NK-92 (cell line): ENCODE results near the gene MRPL36.

Experiments used
- DNase-seq: peaks from one replicate; lab custom pipeline; 2025; ENCODE audit not compliant: unreplicated experiment; lab: John Stamatoyannopoulos, UW

The MRPL36 gene

DNA sequence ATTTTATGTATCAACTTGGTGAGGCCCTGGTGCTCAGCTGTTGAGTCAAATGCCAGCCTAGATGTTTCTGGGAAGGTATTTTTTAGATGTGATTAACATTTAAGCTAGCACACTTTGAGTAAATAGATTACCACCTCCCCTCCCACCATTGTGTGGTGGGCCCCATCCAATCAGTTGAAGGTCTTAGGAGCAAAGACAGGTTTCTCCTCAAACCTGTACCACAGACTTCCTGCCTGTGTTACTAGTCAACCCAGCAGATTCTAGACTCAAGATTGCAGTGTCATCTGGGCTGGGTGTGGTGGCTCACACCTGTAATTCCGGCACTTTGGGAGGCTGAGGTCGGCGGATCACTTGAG lies 33.8 kb downstream of the MRPL36 start:
- no peak for DNase-seq

DNA sequence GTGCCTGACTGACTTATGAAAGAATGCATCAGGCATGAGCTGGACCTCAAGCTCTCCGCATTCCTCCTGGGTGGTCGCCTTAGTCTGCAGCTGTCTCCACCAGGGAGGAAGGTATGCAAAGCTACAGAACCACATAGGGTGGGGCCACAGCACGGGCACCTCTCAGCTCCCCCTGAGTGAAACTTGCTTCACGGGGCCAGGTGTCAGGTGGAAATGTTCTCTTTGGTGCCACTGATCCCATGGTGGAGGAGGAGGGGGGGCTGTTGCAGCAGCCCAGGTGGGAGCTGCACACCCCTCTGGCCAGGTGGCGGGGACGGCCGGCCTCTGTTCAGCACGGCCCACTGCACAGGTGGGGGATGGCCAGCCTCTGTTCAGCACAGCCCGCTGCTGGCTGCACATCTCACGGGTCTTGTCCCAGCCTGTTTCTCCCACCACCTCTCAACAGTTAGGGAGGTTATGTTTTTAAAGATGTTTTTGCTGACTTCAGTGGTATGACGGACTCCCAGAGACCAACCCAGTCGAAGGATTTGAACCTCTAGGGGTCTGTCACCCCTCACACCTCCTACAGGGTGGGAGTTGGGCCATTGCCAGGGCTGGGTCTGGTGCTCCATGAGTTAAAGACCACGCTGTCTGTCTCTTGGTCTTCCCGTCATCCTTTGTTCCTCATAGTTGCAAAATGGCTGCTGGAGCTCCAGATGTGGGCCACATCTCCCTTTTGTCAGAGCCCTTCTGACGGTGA lies 34.3 kb downstream of the MRPL36 start:
- DNase-seq = no peak

DNA sequence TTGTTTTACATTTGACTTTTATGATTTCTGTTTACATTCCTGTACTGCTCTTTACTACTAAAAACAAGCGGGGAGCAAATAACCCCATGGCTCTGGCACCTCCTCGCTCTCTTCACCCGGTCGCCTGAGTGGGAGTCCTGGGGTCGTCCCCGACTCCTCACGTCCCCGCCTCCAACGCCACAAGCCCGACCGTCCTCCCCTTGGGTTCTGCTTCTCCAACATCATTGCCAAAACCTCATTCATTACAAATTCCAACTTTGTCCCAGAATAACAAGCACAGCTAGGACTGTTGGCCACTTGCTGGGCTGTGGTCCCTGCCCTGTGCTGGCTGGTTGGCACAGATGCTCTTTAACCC lies 35.1 kb downstream of the MRPL36 start:
- no peak for DNase-seq

DNA sequence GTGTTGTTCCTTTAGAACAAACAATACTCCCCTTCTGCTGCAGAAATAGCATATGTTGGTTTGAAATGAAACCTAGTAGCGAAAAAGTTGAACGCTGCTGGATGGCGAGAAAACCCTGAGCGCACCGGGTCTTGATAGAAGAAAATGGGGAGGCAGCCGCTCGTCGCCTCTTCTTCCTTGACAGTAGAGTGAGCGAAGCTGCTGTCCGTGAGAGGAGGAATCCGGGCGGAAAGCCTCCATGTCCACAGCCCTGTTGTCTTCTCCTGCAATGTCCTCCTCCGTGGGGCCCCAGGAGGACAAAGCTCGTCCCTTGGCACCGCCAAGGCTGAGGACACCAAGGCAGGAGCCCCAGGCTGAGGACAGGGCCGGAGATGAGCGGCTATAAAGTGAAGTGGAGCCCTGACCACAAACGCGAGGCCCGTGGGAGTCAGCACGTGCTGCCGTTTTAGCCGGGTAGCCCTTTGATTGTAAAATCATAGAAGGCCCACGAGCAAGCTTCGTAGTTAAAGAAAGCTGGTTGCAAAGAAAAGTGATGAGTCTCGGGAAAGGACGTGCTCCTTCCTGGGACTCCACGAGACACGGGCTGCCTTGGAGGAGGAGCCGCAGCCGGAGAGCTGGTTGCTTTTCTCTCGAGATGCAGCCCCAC lies 35.6 kb downstream of the MRPL36 start:
- no peak for DNase-seq

DNA sequence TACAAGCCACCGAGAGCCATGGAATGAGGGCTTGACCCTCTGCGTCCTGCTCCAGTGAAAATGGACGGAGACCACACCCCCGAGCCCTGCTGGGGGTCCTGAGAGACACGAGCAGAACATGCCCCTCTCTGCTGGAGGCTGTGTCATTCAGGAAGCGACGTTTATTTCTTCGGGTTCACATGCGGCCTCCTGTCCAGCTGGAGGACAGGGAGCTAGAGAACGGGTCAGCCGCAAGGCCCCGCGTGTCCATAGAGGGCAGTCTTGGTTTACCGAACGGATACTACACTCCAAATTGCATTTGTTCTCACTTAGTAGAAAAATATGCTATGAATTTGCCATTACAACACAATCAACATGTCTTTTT lies 36.1 kb downstream of the MRPL36 start:
- DNase-seq = no peak

DNA sequence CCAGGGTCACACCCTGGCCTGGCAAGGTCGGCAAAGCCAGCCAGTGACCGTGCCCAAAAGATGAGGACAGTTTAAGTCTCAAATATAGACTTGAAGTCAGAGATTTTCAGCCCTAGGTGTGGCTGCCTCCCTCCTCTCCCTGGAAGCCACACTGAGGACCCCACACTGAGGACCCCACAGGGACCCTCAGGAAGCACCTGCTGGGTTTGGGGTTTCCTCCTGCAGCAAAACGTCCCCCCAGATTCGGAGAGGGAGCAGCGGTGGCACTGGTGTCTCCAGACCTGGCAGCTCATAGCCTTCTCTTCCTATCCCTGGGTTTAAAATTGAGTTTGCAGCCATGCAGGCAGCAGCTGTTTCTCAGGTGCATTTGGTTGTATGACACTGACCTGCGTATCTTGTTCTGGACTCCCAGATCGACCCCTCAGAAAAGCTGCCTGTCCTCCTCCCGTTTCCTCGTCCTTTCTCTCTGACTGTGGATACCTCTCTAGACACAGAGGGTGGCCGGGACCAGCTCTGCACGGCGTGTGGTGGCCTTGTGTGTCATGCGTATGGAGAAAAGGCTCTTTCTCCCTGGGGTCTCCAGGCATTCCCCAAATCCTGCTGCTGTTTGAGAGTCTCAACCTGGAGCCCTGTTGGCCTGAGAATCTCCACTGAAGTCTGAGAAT lies 36.6 kb downstream of the MRPL36 start:
- DNase-seq = no peak

DNA sequence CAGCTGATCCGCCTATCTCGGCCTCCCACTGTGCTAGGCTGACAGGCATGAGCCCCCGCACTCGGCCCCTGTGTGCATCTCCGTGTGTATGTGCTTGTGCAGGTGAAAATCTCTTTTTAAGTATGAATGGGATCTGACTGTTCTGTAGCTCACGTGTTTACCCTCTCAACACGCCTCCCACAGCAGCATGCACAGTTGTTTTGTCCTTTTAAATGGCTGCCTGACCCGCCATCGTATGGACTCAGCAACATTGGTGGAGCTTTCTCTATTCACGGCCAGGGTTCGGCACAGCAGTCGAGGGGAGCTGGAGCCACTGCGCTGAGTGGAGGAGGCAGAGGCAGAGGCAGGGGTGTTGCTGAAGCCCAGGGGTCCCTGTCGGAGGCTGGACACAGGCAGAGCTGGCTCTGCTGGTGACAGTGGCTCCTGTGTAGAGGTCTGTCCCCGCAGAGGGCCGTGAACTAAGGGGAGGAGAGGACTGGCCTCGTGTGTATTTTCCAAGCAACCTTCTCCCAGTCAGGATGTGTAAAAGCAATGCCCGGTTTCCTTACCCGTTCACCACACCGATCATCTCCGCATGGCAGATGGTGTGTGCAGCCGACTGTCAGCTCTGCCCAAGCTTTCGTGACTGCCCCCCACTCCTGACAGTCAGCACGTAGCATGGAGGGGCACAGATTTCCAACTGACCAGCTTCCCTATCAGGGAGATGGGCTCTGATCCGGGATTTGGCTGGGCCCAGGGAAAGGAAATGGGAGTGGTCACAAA lies 37.3 kb downstream of the MRPL36 start:
- no peak for DNase-seq

DNA sequence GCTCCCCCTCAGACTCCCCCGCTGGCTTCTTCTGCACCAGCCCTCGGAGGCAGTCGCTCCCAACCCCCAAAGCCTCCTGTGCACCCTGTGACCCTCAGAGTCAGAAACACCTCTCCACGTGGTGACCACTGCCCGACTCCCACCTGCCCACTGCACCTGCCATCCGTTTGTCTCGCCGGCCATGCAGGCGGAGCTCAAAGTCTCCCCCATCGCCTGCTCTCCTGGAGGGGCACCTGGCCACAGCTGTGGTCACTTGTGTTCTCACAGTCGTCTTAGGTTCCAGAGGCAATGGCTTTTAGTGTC lies 38.2 kb downstream of the MRPL36 start:
- DNase-seq = no peak

DNA sequence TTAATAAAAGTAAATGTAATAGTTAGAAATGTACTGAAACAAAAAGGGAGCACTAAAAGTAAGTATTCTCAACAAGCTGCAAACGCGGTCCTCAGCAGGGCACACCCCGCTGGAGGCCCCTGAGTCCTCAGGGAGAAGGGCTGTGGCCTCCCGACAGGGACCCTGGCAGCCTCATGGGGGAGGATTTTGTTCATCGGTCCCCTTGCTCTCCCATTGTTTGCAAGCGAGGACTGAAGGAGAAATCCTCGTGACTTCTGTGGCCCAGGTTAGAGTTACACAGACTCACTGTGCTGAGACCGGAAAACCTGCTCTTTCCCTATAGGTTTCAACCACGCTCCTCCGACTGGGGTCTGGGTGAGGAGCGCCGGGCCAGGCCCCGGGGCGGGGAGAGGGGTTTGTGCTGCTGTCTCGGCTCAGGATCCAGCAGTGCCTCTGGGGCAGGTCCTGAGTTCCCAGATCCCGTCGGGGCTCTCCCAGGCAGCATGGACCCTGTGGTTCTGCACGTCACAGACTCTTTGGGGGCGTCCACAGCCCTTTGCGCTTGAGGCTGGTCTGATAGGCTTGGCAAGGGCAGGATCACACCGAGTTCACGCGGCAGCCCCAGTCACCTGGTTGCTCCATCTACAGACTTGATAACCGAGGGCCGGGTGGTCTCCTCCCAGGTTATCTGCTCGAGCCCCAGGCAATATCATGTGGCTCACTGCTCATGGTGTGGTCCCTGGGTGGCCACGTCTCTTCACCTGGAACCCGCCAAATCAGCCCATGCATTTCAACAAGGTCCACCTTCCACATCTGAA lies 38.8 kb downstream of the MRPL36 start:
- no peak for DNase-seq

DNA sequence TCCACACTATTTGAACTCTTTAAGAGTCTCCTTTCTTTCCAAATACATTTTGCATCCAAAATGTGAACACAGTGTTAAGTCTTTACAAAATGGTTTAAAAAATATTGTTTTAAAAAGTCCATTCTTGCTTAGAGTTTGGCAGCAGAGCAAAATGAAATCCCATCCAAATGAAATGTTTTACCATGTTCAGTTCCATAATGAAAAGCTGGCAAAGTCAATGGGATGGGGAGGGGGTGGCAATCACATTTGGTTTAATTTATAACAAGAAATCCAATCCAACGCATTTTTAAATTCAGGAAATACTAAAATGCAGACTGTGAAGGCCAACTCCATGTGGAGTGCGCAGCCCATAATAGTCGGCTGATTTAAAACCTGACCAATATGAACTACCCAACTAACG lies 39.4 kb downstream of the MRPL36 start:
- no peak for DNase-seq

DNA sequence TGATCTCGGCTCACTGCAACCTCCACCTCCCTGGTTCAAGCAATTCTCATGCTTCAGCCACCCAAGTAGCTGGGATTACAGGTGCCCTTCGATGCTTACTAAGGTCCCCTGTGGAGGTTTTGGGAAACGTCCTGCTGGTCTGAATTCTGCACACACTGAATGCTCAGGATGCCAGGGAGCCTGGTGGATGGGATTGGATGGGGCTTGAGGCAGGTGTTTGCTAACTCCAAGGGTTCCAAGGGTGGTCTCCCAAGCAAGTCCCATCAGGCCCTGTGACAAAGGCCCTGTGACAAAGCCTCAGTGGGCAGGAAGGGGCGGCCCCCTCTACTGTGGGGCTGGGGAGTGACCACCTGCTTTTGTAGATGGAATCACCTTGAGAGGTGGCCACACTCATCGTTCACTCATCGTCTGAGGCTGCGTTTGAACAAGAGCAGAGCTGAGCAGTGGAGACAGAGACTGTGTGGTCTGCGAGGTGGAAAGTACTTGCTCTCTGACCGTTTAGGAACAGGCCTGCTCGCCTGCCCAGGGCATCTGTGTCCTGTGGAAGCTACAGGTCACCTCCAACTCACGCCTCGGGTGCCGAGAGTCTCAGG lies 40.2 kb downstream of the MRPL36 start:
- DNase-seq = no peak

DNA sequence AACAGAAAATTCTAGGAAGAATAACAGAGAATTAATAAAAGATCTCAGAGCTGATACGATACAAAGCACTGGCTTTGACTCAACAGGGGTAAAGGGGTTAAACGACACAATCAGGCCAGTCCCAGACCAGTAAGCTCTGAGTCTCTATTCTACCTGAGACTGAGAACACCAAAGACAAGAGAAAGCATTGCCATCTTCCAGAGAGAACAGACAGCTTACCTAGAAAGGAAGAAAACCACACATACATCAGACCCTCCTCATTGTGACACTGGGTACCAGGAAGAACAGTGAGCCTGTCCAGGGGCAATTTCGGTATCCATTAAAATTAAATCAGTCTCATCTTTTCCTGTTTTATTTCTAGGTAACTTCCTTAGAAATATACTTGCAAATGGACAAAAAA lies 41.1 kb downstream of the MRPL36 start:
- no peak for DNase-seq

DNA sequence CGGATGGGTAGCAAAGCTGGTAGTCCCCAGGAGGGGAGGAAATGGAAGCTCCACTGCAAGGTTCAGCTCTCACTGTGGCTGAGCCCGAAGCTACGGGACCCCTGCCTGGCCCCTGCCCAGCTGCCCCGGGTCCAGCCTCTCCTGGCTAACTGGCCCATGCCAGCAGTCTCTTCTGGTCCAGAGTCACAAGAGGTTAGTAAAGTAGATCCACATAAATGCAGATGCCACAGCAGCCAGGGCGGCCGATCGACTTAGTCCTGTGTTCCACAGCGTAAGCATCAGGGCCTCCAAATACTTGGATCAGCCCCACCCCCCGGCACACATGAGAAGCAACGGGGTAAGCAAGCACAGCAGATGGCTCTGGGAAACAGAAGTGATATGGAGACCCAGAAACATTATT lies 42.1 kb downstream of the MRPL36 start:
- no peak for DNase-seq

DNA sequence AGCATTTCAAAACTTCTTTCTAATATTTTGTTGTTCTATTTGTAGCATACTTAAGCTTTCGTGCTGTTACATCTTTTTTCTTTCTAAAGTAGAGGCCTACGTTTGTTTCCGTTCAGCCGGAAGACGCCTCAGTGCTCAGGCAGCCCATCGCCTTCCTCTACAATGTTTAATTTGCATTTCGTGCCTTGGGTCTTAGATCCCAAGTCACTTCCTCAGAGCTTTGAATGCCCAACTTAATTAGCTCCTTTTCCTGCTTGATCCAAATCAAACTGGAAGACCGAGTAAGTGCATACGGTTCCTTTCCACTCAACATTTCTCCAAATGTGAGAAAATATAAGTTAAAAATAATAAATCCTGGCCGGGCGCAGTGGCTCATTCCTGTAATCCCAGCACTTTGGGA lies 43.2 kb downstream of the MRPL36 start:
- no peak for DNase-seq

DNA sequence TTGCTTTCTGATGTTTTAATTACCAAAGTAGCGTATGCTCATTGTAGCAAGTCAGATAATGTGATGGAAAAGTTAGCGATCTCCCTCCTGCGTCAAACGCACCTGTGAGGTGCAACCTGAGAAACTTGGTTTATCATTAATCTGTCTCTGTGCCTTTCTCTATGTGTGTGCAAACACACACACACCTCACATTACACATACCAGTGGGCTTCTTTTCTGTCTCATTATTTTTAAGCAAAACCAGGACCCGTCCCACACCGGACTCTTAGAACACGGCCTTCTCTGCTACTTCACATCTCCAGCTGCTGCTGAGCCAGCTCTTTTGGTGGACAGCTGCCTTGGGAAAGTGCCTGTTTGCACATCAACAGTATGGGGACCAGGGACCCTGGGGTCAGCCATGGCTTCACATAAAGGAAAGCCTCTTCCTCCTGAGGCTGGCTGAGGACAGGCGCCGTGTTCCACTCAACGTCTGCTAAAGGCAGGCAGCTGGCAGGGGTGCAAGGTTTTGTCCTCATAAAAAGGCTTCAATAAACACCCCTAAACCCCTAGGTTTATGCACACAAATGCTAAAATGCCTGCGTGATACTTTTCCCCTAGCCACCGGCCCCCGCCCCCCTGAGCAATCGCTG lies 44.2 kb downstream of the MRPL36 start:
- no peak for DNase-seq

DNA sequence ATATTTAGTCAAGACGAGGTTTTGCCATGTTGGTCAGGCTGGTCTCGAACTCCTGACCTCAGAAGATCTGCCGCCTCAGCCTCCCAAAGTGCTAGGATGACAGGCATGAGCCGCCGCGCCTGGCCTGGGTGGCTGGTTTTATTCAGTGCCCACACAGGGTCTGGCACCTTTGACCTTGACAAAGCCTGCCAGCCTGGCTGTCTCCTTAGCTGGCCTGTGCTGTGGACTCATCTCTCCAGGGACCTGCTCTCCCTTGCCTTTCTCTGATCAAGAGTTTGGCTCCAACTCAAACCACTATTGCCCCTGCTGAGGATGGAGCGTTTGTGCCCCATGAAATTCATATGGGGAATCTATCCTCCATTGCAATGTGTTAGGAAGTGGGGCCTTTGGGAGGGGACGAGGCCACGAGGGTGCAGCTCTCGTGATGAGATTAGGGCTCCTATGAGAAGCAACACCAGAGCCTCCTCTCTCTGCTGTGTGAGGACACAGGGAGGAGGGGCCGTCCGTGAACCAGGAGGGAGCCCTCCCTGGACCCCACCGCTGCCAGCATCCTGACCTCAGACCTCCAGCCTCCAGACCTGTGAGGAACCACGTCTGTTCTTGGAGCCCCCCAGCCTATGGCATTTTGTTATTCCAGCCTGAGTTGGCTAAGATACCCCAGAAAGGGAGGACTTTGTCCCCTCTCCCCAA lies 45.0 kb downstream of the MRPL36 start:
- no peak for DNase-seq

DNA sequence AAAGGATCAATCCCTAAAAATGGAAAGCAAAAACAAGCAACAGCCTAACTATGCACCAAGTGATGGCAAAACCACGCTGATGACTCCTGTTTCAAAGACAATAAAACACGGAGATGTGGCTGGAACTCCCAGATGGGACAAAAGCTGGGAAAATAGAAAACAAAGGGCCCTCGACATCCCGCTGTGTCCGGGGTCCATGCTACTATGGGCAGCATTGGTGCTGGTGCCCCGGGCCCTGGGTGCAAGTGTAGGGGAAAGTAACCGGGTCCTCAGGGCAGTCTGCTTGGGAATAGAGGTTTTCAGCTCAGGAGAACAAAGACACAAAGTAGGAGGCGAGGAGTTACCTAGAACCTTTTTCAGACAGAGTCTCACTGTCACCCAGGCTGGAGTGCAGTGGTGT lies 46.1 kb downstream of the MRPL36 start:
- no peak for DNase-seq

DNA sequence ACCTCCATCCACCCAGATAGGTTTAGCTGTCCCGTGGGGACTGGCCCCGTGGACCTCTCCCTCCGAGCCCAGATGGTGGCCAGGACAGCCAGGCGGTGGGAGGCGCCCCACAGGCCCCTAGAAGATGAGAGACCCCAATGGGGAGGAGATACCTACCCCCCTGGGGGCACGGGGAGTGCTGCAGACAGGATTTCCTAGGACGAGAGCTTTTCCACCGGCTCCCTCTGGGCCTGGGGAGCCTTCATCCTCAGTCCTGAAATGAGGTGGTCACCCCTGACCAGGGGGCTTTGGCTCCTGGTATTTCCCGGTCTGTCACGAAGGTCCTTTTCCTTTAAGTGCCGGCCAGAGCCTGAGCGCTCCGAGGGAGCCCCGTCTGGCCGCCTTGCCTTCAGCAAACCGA lies 46.8 kb downstream of the MRPL36 start:
- DNase-seq = no peak

DNA sequence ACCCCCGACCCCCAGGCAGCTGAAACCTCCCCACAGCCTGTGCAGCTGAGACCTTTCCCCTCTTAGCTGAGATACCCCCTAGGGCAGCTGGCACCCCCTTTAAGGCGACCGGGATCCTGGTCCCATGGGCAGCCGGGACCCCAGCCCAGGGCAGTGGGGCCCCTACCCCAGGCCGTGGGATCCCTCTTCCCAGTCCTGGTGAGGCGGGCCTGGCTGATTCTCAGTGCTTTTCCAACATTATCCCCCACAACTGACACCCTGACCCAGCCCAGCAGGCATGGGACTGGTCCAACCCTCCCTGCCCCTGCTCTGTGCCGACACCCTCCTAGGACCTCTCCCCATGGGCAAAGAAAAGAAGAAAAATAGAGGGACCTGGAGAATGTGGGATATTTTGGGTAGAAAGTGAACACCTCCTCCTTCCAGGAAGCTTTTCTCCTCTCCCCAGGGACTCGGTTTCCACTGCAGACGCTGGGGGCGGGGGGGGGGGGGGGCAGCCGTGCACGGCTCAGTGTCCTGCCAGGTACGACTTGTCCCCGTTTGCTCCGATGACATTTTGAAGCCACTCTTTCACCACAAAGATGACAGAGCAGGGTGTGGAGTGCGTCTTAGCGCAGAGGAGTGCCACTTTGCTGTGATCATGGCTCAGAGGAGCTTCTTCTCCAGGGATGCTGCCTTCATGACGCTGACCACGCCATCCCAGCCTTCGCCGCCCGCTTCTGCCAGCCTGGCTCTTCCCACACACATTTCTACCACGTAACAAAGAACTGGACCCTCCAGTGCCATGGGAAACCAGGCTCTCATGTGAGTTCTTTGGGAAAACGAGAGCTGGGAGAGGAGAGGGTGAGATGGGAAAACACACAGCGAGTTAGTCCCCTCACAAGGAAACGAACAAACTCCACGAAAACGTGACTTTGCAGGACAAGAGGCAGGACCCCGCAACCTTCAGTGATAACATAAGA lies 47.5 kb downstream of the MRPL36 start:
- no peak for DNase-seq
